H1 (cell line): ENCODE results near the gene NUP210. TPM values are rescaled to one million over a fixed set of nuclear protein-coding genes. Genes with fewer than 3 reads are reported as not detected.
A peak's percentile ranks its signal among the peaks of the same experiment; 100 is the strongest.

Source experiments
- CTCF ChIA-PET: fragments of 300-600 bp; sonication (Branson Sonifier 250); formaldehyde crosslinking; loops from one replicate; lab custom pipeline; 2021; ENCODE audit not compliant: partially characterized antibody; lab: Charles Lee
- POLR2A ChIA-PET: fragments of 300-600 bp; sonication (Branson Sonifier 250); formaldehyde crosslinking; loops from one replicate; lab custom pipeline; 2021; ENCODE audit warnings: inconsistent platforms; ENCODE audit not compliant: partially characterized antibody; lab: Charles Lee
- DNase-seq, 2 experiments: peaks; one replicate each; pipeline versions ENCODE4 v3.0.0 to v3.0.0-alpha.2; 2010 to 2022; ENCODE audit warnings: low spot score in 2 of 2, low read depth in 1 of 2, mixed read lengths in 1 of 2
- FAIRE-seq: peaks from 2 replicates; lab custom pipeline; 2011; peaks lifted over from hg19 to GRCh38; lab: Jason Lieb, UNC
- H2AFZ ChIP-seq: 2 replicates; pipeline ENCODE4 v1.8.1; 2012; ENCODE audit warnings: low read length, inconsistent platforms
- H2AK5ac ChIP-seq: 2 replicates; pipeline ENCODE4 v1.6.1; 2013; ENCODE audit warnings: low read depth, low read length
- H2BK120ac ChIP-seq: replicated peaks from 2 replicates; pipeline ENCODE3; 2013; ENCODE audit warnings: low read depth, low read length, inconsistent platforms
- H2BK12ac ChIP-seq: 2 replicates; pipeline ENCODE4 v1.6.1; 2013; ENCODE audit warnings: low read depth, low read length
- H2BK15ac ChIP-seq: 2 replicates; pipeline ENCODE4 v1.6.1; 2013; ENCODE audit warnings: low read length
- H2BK20ac ChIP-seq: 2 replicates; pipeline ENCODE4 v1.6.1; 2013; ENCODE audit warnings: low read length
- H2BK5ac ChIP-seq: 2 replicates; pipeline ENCODE4 v1.6.1; 2013; ENCODE audit warnings: low read depth, low read length
- H3K14ac ChIP-seq: 2 replicates; pipeline ENCODE4 v1.6.1; 2013; ENCODE audit warnings: inconsistent platforms; ENCODE audit not compliant: insufficient read length
- H3K18ac ChIP-seq: 2 replicates; pipeline ENCODE4 v1.6.1; 2013; ENCODE audit warnings: low read length; ENCODE audit errors: extremely low read depth
- H3K23ac ChIP-seq: 2 replicates; pipeline ENCODE4 v1.6.1; 2013; ENCODE audit warnings: inconsistent platforms; ENCODE audit not compliant: insufficient read length
- H3K23me2 ChIP-seq: 2 replicates; pipeline ENCODE4 v1.6.1; 2013; ENCODE audit warnings: low read depth, low read length
- H3K27ac ChIP-seq: 2 replicates; pipeline ENCODE4 v1.6.1; 2011; ENCODE audit warnings: low read depth, low read length, inconsistent platforms
- H3K27me3 ChIP-seq, 4 experiments: replicated peaks in 1 of 4; 1 replicate in 1 of 4; 2 replicates in 3 of 4; pipeline versions ENCODE4 v1.6.1 to v1.8.1; 2011 to 2013; ENCODE audit warnings: low read length in 3 of 4, mild to moderate bottlenecking in 3 of 4, inconsistent platforms in 2 of 4, mixed read lengths in 2 of 4, moderate library complexity in 1 of 4; ENCODE audit not compliant: control insufficient read depth in 3 of 4, insufficient read depth in 3 of 4; ENCODE audit errors: extremely low read depth in 1 of 4
- H3K36me3 ChIP-seq, 4 experiments: 2 replicates each; pipeline versions ENCODE4 v1.6.1 to v1.8.1; 2011 to 2013; ENCODE audit warnings: mild to moderate bottlenecking in 4 of 4, low read length in 3 of 4, moderate library complexity in 2 of 4, control low read depth in 1 of 4, inconsistent platforms in 1 of 4; ENCODE audit not compliant: insufficient read depth in 4 of 4, control insufficient read depth in 2 of 4
- H3K4ac ChIP-seq: replicated peaks from 2 replicates; pipeline ENCODE3; 2013; ENCODE audit warnings: low read length, low read depth, mixed read lengths, inconsistent platforms; ENCODE audit not compliant: insufficient read length
- H3K4me1 ChIP-seq, 4 experiments: replicated peaks in 1 of 4; 1 replicate in 1 of 4; 2 replicates in 3 of 4; pipeline versions ENCODE4 v1.6.1 to v1.8.1; 2011 to 2013; ENCODE audit warnings: low read length in 3 of 4, inconsistent platforms in 2 of 4, mixed read lengths in 1 of 4; ENCODE audit not compliant: insufficient read depth in 4 of 4, control insufficient read depth in 3 of 4
- H3K4me2 ChIP-seq, 2 experiments: 2 replicates each; pipeline versions ENCODE4 v1.6.1 to v1.8.1; 2011 to 2013; ENCODE audit warnings: low read depth in 2 of 2, low read length in 2 of 2, control low read depth in 1 of 2, inconsistent platforms in 1 of 2, mild to moderate bottlenecking in 1 of 2; ENCODE audit not compliant: insufficient read depth in 1 of 2
- H3K4me3 ChIP-seq, 4 experiments: fragments of 200-600, 300-600 bp in 1 of 4; sonication (generic), shearing (Covaris generic), sonication (Bioruptor Twin) in 1 of 4; 2 replicates each; pipeline versions ENCODE4 v1.5.1 to v1.8.1; 2011 to 2016; ENCODE audit warnings: low read length in 4 of 4, low read depth in 3 of 4, control low read depth in 2 of 4, inconsistent platforms in 2 of 4, mild to moderate bottlenecking in 2 of 4, mixed read lengths in 1 of 4, moderate library complexity in 1 of 4; ENCODE audit not compliant: insufficient read depth in 2 of 4; ENCODE audit errors: extremely low read depth in 1 of 4
- H3K56ac ChIP-seq: replicated peaks from 2 replicates; pipeline ENCODE3; 2013; ENCODE audit warnings: low read depth, mild to moderate bottlenecking, mixed read lengths, low read length, inconsistent platforms; ENCODE audit not compliant: insufficient read length
- H3K79me1 ChIP-seq: 2 replicates; pipeline ENCODE4 v1.6.1; 2013; ENCODE audit warnings: low read depth, low read length, control low read depth
- H3K79me2 ChIP-seq, 2 experiments: 2 replicates each; pipeline versions ENCODE4 v1.6.1 to v1.8.1; 2012 to 2013; ENCODE audit warnings: low read length in 2 of 2, mild to moderate bottlenecking in 2 of 2, inconsistent platforms in 1 of 2; ENCODE audit not compliant: insufficient read depth in 2 of 2, control insufficient read depth in 1 of 2
- H3K9ac ChIP-seq, 4 experiments: replicated peaks in 1 of 4; 1 replicate in 1 of 4; 2 replicates in 3 of 4; pipeline versions ENCODE4 v1.6.1 to v1.8.1; 2011 to 2013; ENCODE audit warnings: low read depth in 3 of 4, low read length in 3 of 4, control low read depth in 2 of 4, mild to moderate bottlenecking in 2 of 4, moderate library complexity in 2 of 4, inconsistent platforms in 1 of 4; ENCODE audit errors: extremely low read depth in 1 of 4
- H3K9me3 ChIP-seq, 2 experiments: 2 replicates each; pipeline versions ENCODE4 v1.6.1 to v1.8.1; 2012 to 2013; ENCODE audit warnings: mild to moderate bottlenecking in 2 of 2, moderate library complexity in 2 of 2, control low read depth in 1 of 2, inconsistent platforms in 1 of 2, low read depth in 1 of 2, low read length in 1 of 2, mixed read lengths in 1 of 2; ENCODE audit not compliant: insufficient read depth in 2 of 2
- H4K20me1 ChIP-seq, 2 experiments: replicated peaks in 1 of 2; 2 replicates each; pipeline versions ENCODE3 to v1.8.1; 2011 to 2013; ENCODE audit warnings: inconsistent platforms in 2 of 2, low read length in 2 of 2, mild to moderate bottlenecking in 1 of 2; ENCODE audit not compliant: insufficient read depth in 2 of 2, control insufficient read depth in 1 of 2
- H4K5ac ChIP-seq: 2 replicates; pipeline ENCODE4 v1.6.1; 2013; ENCODE audit warnings: low read length, low read depth, mixed read lengths, inconsistent platforms; ENCODE audit not compliant: insufficient read length
- H4K8ac ChIP-seq: 2 replicates; pipeline ENCODE4 v1.8.0; 2013; ENCODE audit warnings: mild to moderate bottlenecking, moderate library complexity, low read length, inconsistent platforms; ENCODE audit not compliant: insufficient read depth; ENCODE audit errors: extremely low read depth
- H4K91ac ChIP-seq: replicated peaks from 2 replicates; pipeline ENCODE3; 2013; ENCODE audit warnings: low read length, mixed read lengths, inconsistent platforms; ENCODE audit not compliant: insufficient read length
- CBX5 ChIP-seq: fragments of 300-800, 300-1000 bp; sonication (generic); IDR thresholded peaks from 2 replicates; pipeline ENCODE4 v1.7.1; 2016; ENCODE audit warnings: antibody characterized with exemption, low read length, low read depth
- CBX8 ChIP-seq: fragments of 300-800, 300-1000 bp; sonication (generic); IDR thresholded peaks from 2 replicates; pipeline ENCODE4 v1.7.1; 2016; ENCODE audit warnings: low read depth, low read length, borderline replicate concordance
- CTBP2 ChIP-seq: IDR thresholded peaks from 2 replicates; pipeline ENCODE4 v1.7.0; 2011; ENCODE audit warnings: borderline replicate concordance, mild to moderate bottlenecking, moderate library complexity, mixed read lengths, low read length; ENCODE audit not compliant: insufficient read depth, insufficient read length
- EGR1 ChIP-seq: IDR thresholded peaks from 2 replicates; pipeline ENCODE4 v1.6.1; 2011; ENCODE audit warnings: low read depth, low read length, borderline replicate concordance
- EP300 ChIP-seq, 2 experiments: IDR thresholded peaks; 1 replicate in 1 of 2; 2 replicates in 1 of 2; pipeline ENCODE4 v1.6.1; 2011 to 2012; ENCODE audit warnings: low read depth in 2 of 2, low read length in 2 of 2, mild to moderate bottlenecking in 2 of 2, borderline replicate concordance in 1 of 2, inconsistent platforms in 1 of 2, moderate library complexity in 1 of 2
- HDAC6 ChIP-seq: IDR thresholded peaks from one replicate; pipeline ENCODE4 v1.7.1; 2012; ENCODE audit warnings: low read depth, mild to moderate bottlenecking, inconsistent platforms, low read length, moderate library complexity
- KDM4A ChIP-seq: IDR thresholded peaks from one replicate; pipeline ENCODE4 v1.7.1; 2012; ENCODE audit warnings: low read depth, mild to moderate bottlenecking, moderate library complexity, low read length, inconsistent platforms; ENCODE audit not compliant: severe bottlenecking
- MAFK ChIP-seq: IDR thresholded peaks from 2 replicates; pipeline ENCODE4 v1.6.1; 2012; ENCODE audit warnings: low read depth, mild to moderate bottlenecking, improper control_type of control experiment, low read length
- POLR2A ChIP-seq, 2 experiments: IDR thresholded peaks; 1 replicate in 1 of 2; 2 replicates in 1 of 2; pipeline ENCODE4 v1.6.1; 2011; ENCODE audit warnings: low read depth in 2 of 2, low read length in 2 of 2, mild to moderate bottlenecking in 2 of 2; ENCODE audit errors: control extremely low read depth in 1 of 2
- POLR2AphosphoS5 ChIP-seq: IDR thresholded peaks from 2 replicates; pipeline ENCODE4 v1.6.1; 2011; ENCODE audit warnings: low read depth, low read length
- SAP30 ChIP-seq: fragments of 300-600 bp; sonication (generic); IDR thresholded peaks from 2 replicates; pipeline ENCODE4 v1.7.1; 2012; ENCODE audit warnings: low read length, moderate library complexity, mild to moderate bottlenecking, inconsistent platforms; ENCODE audit not compliant: insufficient read depth, insufficient replicate concordance
- SIRT6 ChIP-seq: IDR thresholded peaks from one replicate; pipeline ENCODE4 v1.7.1; 2012; ENCODE audit warnings: low read length, inconsistent platforms
- SP1 ChIP-seq: IDR thresholded peaks from 2 replicates; pipeline ENCODE4 v1.6.1; 2011; ENCODE audit warnings: low read depth, low read length
- TCF12 ChIP-seq: IDR thresholded peaks from 2 replicates; pipeline ENCODE4 v1.6.1; 2011; ENCODE audit warnings: low read depth, mild to moderate bottlenecking, low read length
- TEAD4 ChIP-seq: IDR thresholded peaks from 2 replicates; pipeline ENCODE4 v1.6.1; 2012; ENCODE audit warnings: low read depth, low read length, inconsistent platforms, mixed read lengths
- YY1 ChIP-seq: IDR thresholded peaks from 2 replicates; pipeline ENCODE4 v1.6.1; 2011; ENCODE audit warnings: low read depth, mild to moderate bottlenecking, low read length
- WGBS, 2 experiments: shearing (Covaris generic) in 1 of 2; methylation state at CpG; one replicate each; pipeline versions ENCODE4 v1.1.6 to v1.1.7; 2013 to 2015; ENCODE audit warnings: low lambda C conversion rate in 2 of 2, mixed read lengths in 2 of 2, inconsistent platforms in 1 of 2, low coverage in 1 of 2, missing lambda C conversion rate in 1 of 2; ENCODE audit not compliant: insufficient replicate concordance in 2 of 2, insufficient coverage in 1 of 2, insufficient read length in 1 of 2; ENCODE audit errors: extremely low coverage in 1 of 2, missing lambda C conversion rate in 1 of 2; 5-methylcytosine and 5-hydroxymethylcytosine counted together
- polyA plus RNA-seq, 7 experiments: library from polyadenylated mRNA; depleted of rRNA in 3 of 7; stranded (reverse) in 5 of 7; unstranded in 2 of 7; fragments of >200 nt in 5 of 7; fragments of 200-250 nt in 2 of 7; gene quantifications; 1 replicate in 5 of 7; 2 replicates in 1 of 7; 4 replicates in 1 of 7; pipeline versions ENCODE4 v1.2.1 to v1.2.3, GENCODE V29; 2011 to 2013; ENCODE audit warnings: missing spikeins in 2 of 7, mixed read lengths in 2 of 7
- total RNA-seq: library from RNA; stranded (reverse); fragmentation: NEBNext Ultra II Directional; extraction: Animal tissue kit (Norgen Biotek cat#: 25700); gene quantifications from 2 replicates; pipeline ENCODE4 v1.2.1, GENCODE V29; 2021

NUP210 gene
- total and polyA plus RNA-seq, 2 of the 8 experiments (the other 6 are each of a cell fraction or from before 2014, with no cell fraction given): 51.0 to 53.7 TPM

GRCh38 chr3:13338231-13338630 lies 81.9 kb downstream of the NUP210 start:
- ChIA-PET CTCF (interaction anchor here (1.0 to 2.0 kb wide), 3 partner anchors 10 to 19 kb away, joined by 4 to 7 read pairs (median 6); no protein-coding TSS in a partner anchor), POLR2A (no interaction called here)
- WGBS, 2 experiments: 82% methylated on average over 3 of the region's 3 CpGs; no CpG with 5 or more reads in 1 of the 2 experiments
- H3K4me2 ChIP-seq: no peak overlapping the region
- H4K5ac ChIP-seq: no peak overlapping the region
- H3K9me3 ChIP-seq: no peaks in the 10 kb centered on the region
- H4K20me1 ChIP-seq: no peaks in the 10 kb centered on the region
- no peak overlapping the region for H3K4me3 ChIP-seq
- no peak overlapping the region for H2BK12ac ChIP-seq
- TF ChIP-seq TEAD4 (no peak), MAFK (no peak), CBX5 (no peak), CTBP2 (no peak), SP1 (no peak), KDM4A (no peak), TCF12 (no peak), SIRT6 (no peak), CBX8 (no peak), HDAC6 (no peak), YY1 (no peak), POLR2A (IDR thresholded peaks at IDR 0.05; ENCODE audit: control extremely low read depth in 1 of 2, low read depth in 2 of 2, low read length in 2 of 2) (no peak), SAP30 (no peak), EGR1 (no peak), POLR2AphosphoS5 (no peak), EP300 (IDR thresholded peaks at IDR 0.05; ENCODE audit: borderline replicate concordance in 1 of 2, low read depth in 2 of 2, low read length in 2 of 2) (no peak)
- no peak overlapping the region for H2BK20ac ChIP-seq
- H2AK5ac ChIP-seq: no peak overlapping the region
- H3K56ac ChIP-seq: no peak overlapping the region
- H3K4me1 ChIP-seq: no peaks in the 10 kb centered on the region
- H2BK15ac ChIP-seq: no peak overlapping the region
- H3K79me2 ChIP-seq: no peaks in the 10 kb centered on the region
- H2AFZ ChIP-seq: no peak overlapping the region
- no peak for FAIRE-seq
- H3K9ac ChIP-seq: no peak overlapping the region
- peaks cover 7 to 26% (median 12%) of the 10 kb centered on the region in 4 experiments for H3K36me3 ChIP-seq
- H2BK120ac ChIP-seq: no peak overlapping the region
- no peak overlapping the region; the same call in 1 of the 2 replicates for H2BK5ac ChIP-seq
- H4K8ac ChIP-seq: no peak overlapping the region
- no peak overlapping the region for H3K23ac ChIP-seq
- H3K4ac ChIP-seq: no peak overlapping the region
- H3K79me1 ChIP-seq: no peaks in the 10 kb centered on the region
- H4K91ac ChIP-seq: no peak overlapping the region
- peak overlapping the region; percentile 21; the same call in 1 of the 2 replicates for H3K27ac ChIP-seq
- H3K27me3 ChIP-seq: no peaks in the 10 kb centered on the region
- no peaks in the 10 kb centered on the region; the same call in 1 of the 2 replicates for H3K23me2 ChIP-seq
- H3K18ac ChIP-seq: no peak overlapping the region
- H3K14ac ChIP-seq: no peak overlapping the region
- no peak for DNase-seq
